ENCODE results near the gene NOL3. TPM values are rescaled to one million over a fixed set of nuclear protein-coding genes. Genes with fewer than 3 reads are reported as not detected.

Gene NOL3
- polyA plus RNA-seq, 3 donors, result 2.7 to 17.0 (median 3.8) TPM

GRCh38 chr16:67191411-67191994, 21.2 kb downstream of the NOL3 start:
- Histone ChIP-seq H2AFZ (ENCODE audit: insufficient read depth, low read depth, low read length, poor library complexity, severe bottlenecking) (peak overlapping the region; percentile 88), H3K4me2 (replicated peaks; ENCODE audit: extremely low read depth, low read length, poor library complexity, severe bottlenecking) (peak overlapping the region; percentile 17), H3K27ac (ENCODE audit: low read depth in 1 of 2, low read length in 2 of 2) (no peak overlapping the region), H3K4me1 (ENCODE audit: control insufficient read depth in 1 of 2, insufficient read depth in 2 of 2, low read length in 2 of 2) (peaks cover 18 to 20% of the 10 kb centered on the region in 2 donors), H3K27me3 (ENCODE audit: control insufficient read depth in 2 of 2, insufficient read depth in 2 of 2, low read length in 2 of 2) (no peaks in the 10 kb centered on the region), H3K4me3 (replicated peaks in 1 of 3; ENCODE audit: low read depth in 2 of 3, low read length in 3 of 3) (peak overlapping the region in 1 of 3 experiments; percentile 95), H3K9ac (ENCODE audit: insufficient read depth, low read length, poor library complexity, severe bottlenecking) (no peak overlapping the region), H4K20me1 (ENCODE audit: insufficient read depth, low read length) (peaks cover 44% of the 10 kb centered on the region), H3K79me2 (ENCODE audit: insufficient read depth, low read length) (peaks cover 30% of the 10 kb centered on the region), H3K9me3 (replicated peaks in 1 of 2; ENCODE audit: control insufficient read depth in 1 of 2, insufficient read depth in 1 of 2, low read length in 2 of 2) (no peaks in the 10 kb centered on the region), H3K36me3 (replicated peaks in 1 of 2; ENCODE audit: control insufficient read depth in 1 of 2, insufficient read depth in 2 of 2, low read length in 2 of 2) (peaks cover 23 to 27% of the 10 kb centered on the region in 2 donors)
- intact Hi-C loops (cut with micrococcal nuclease), result loop anchor here (5.0 kb wide), 1 partner anchor 36 kb away; the partner anchor contains the start of gene TMEM208 (in 2 of the 2)
- peak overlapping the region in 3 of 7 donors; percentile 45 to 88 (median 80) for H3K27ac Mint-ChIP-seq
- TF ChIP-seq CTCF (IDR thresholded peaks at IDR 0.05), result no peak
- H3K36me3 Mint-ChIP-seq, result peaks cover 26 to 33% of the 10 kb centered on the region in 2 donors
- H3K4me1 Mint-ChIP-seq, result peaks cover 27% of the 10 kb centered on the region
- WGBS (ENCODE audit: insufficient coverage), result 35% methylated on average over 5 of the region's 9 CpGs
- H3K27me3 Mint-ChIP-seq (ENCODE audit: low read depth in 3 of 3), result peaks cover 3 to 6% (median 3%) of the 10 kb centered on the region in 3 donors
- DNase-seq, result no peak
- H3K4me3 Mint-ChIP-seq, result peak overlapping the region; percentile 6 to 88
- peaks cover 0 to 2% (median 0%) of the 10 kb centered on the region in 7 donors for H3K9me3 Mint-ChIP-seq

- Histone ChIP-seq H3K9ac (ENCODE audit: insufficient read depth, low read length, poor library complexity, severe bottlenecking) (peak within 1 kb of the TSS; percentile 95), H3K4me1 (ENCODE audit: control insufficient read depth in 1 of 2, insufficient read depth in 2 of 2, low read length in 2 of 2) (peaks cover 18 to 20% of the 10 kb centered on the region in 2 donors), H3K79me2 (ENCODE audit: insufficient read depth, low read length) (peaks cover 30% of the 10 kb centered on the region), H3K9me3 (replicated peaks in 1 of 2; ENCODE audit: control insufficient read depth in 1 of 2, insufficient read depth in 1 of 2, low read length in 2 of 2) (no peaks in the 10 kb centered on the region), H3K27me3 (ENCODE audit: control insufficient read depth in 2 of 2, insufficient read depth in 2 of 2, low read length in 2 of 2) (no peaks in the 10 kb centered on the region), H2AFZ (ENCODE audit: insufficient read depth, low read depth, low read length, poor library complexity, severe bottlenecking) (peak within 1 kb of the TSS; percentile 88), H3K4me2 (replicated peaks; ENCODE audit: extremely low read depth, low read length, poor library complexity, severe bottlenecking) (peak within 1 kb of the TSS; percentile 83), H3K4me3 (replicated peaks in 1 of 3; ENCODE audit: low read depth in 2 of 3, low read length in 3 of 3) (peak within 1 kb of the TSS; percentile 81 to 99 (median 95)), H3K27ac (ENCODE audit: low read depth in 1 of 2, low read length in 2 of 2) (peak within 1 kb of the TSS; percentile 53 to 87), H3K36me3 (replicated peaks in 1 of 2; ENCODE audit: control insufficient read depth in 1 of 2, insufficient read depth in 2 of 2, low read length in 2 of 2) (peaks cover 30 to 33% of the 10 kb centered on the region in 2 donors), H4K20me1 (ENCODE audit: insufficient read depth, low read length) (peaks cover 50% of the 10 kb centered on the region)
- intact Hi-C loops (cut with micrococcal nuclease), result loop anchor here (2.0 to 5.0 kb wide), 3 partner anchors 31 to 55 kb away; partner anchors contain the start of genes FHOD1 (in 2 of the 2) and TMEM208 (in 2 of the 2)
- peaks cover 0 to under 1% (median 0%) of the 10 kb centered on the region in 3 donors for H3K27me3 Mint-ChIP-seq (ENCODE audit: low read depth in 3 of 3)
- peaks cover 31 to 39% of the 10 kb centered on the region in 2 donors for H3K36me3 Mint-ChIP-seq
- H3K4me3 Mint-ChIP-seq, result peak within 1 kb of the TSS; percentile 83 to 88
- DNase-seq, result peak; percentile 92 to 94 (median 93)
- peak within 1 kb of the TSS; percentile 79 to 88 (median 83) for H3K27ac Mint-ChIP-seq
- peaks cover 0 to 2% (median 0%) of the 10 kb centered on the region in 7 donors for H3K9me3 Mint-ChIP-seq
- H3K4me1 Mint-ChIP-seq, result peaks cover 30% of the 10 kb centered on the region
- no peak for TF ChIP-seq CTCF (IDR thresholded peaks at IDR 0.05)
- 0% methylated on average over 54 of the region's 54 CpGs for WGBS (ENCODE audit: insufficient coverage)
Observed at GRCh38 chr16:67191995-67192681, 21.8 kb downstream of the NOL3 start, which contains the start of gene E2F4. Gene E2F4 (plus strand): TSS chr16:67192155. CDS start chr16:67192228, 73 bp downstream.

Data from CD14-positive monocyte (primary cell).